ENCODE data around the gene ATP2A1.

GRCh38 chr16:28950648-28951409, 72.5 kb downstream of the ATP2A1 start, which contains the start of gene NFATC2IP:
- TF ChIP-seq CTCF (conservative IDR thresholded peaks at IDR 0.05; ENCODE audit: low read depth in 2 of 2) (no peak), POLR2AphosphoS5 (IDR thresholded peaks at IDR 0.05; ENCODE audit: low read depth) (peak; percentile 80), EZH2 (IDR thresholded peaks at IDR 0.05; ENCODE audit: low read depth, unreplicated experiment) (no peak), ZNF462 (CRISPR knock-in tag; IDR thresholded peaks at IDR 0.05) (no peak), CREB1 (CRISPR knock-in tag; IDR thresholded peaks at IDR 0.05; ENCODE audit: low read depth) (peak; percentile 87), EZH2phosphoT487 (IDR thresholded peaks at IDR 0.05; ENCODE audit: unreplicated experiment) (no peak), JUNB (IDR thresholded peaks at IDR 0.05; ENCODE audit: unreplicated experiment) (no peak), NANOG (IDR thresholded peaks at IDR 0.05; ENCODE audit: borderline replicate concordance) (no peak), STAT1 (IDR thresholded peaks at IDR 0.05; ENCODE audit: unreplicated experiment) (no peak), ZNF114 (CRISPR knock-in tag; IDR thresholded peaks at IDR 0.05) (no peak)
- TF ChIP-seq, protein P1, sequence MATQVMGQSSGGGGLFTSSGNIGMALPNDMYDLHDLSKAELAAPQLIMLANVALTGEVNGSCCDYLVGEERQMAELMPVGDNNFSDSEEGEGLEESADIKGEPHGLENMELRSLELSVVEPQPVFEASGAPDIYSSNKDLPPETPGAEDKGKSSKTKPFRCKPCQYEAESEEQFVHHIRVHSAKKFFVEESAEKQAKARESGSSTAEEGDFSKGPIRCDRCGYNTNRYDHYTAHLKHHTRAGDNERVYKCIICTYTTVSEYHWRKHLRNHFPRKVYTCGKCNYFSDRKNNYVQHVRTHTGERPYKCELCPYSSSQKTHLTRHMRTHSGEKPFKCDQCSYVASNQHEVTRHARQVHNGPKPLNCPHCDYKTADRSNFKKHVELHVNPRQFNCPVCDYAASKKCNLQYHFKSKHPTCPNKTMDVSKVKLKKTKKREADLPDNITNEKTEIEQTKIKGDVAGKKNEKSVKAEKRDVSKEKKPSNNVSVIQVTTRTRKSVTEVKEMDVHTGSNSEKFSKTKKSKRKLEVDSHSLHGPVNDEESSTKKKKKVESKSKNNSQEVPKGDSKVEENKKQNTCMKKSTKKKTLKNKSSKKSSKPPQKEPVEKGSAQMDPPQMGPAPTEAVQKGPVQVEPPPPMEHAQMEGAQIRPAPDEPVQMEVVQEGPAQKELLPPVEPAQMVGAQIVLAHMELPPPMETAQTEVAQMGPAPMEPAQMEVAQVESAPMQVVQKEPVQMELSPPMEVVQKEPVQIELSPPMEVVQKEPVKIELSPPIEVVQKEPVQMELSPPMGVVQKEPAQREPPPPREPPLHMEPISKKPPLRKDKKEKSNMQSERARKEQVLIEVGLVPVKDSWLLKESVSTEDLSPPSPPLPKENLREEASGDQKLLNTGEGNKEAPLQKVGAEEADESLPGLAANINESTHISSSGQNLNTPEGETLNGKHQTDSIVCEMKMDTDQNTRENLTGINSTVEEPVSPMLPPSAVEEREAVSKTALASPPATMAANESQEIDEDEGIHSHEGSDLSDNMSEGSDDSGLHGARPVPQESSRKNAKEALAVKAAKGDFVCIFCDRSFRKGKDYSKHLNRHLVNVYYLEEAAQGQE (IDR thresholded peaks at IDR 0.05; ENCODE audit: unreplicated experiment), result no peak
- TF ChIP-seq, protein P2, sequence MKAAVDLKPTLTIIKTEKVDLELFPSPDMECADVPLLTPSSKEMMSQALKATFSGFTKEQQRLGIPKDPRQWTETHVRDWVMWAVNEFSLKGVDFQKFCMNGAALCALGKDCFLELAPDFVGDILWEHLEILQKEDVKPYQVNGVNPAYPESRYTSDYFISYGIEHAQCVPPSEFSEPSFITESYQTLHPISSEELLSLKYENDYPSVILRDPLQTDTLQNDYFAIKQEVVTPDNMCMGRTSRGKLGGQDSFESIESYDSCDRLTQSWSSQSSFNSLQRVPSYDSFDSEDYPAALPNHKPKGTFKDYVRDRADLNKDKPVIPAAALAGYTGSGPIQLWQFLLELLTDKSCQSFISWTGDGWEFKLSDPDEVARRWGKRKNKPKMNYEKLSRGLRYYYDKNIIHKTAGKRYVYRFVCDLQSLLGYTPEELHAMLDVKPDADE (IDR thresholded peaks at IDR 0.05), result peak; percentile 90

Data from GM23338 (cell line).